HG03442 (cell line): ENCODE results near the gene CENPE.
A peak's percentile ranks its signal among the peaks of the same experiment; 100 is the strongest.

Experiments
- ATAC-seq: cut with Tn5 transposase; IDR thresholded peaks from one replicate; pipeline ENCODE4 v1.9.1; 2021; ENCODE audit warnings: mild to moderate bottlenecking, moderate library complexity; ENCODE audit not compliant: unreplicated experiment

CENPE gene

GRCh38 chr4:103126126-103126525 is 72.0 kb downstream of the CENPE start:
- ATAC-seq: no peak

GRCh38 chr4:103123114-103123513 is 75.0 kb downstream of the CENPE start:
- no peak for ATAC-seq

- ATAC-seq: no peak
Observed at GRCh38 chr4:103118166-103118565, 80.0 kb downstream of the CENPE start.

GRCh38 chr4:103111598-103111997 is 86.5 kb downstream of the CENPE start:
- no peak for ATAC-seq

GRCh38 chr4:103108542-103108941 is 89.6 kb downstream of the CENPE start:
- ATAC-seq: no peak

- ATAC-seq: no peak
Observed at GRCh38 chr4:103105558-103106356, 92.4 kb downstream of the CENPE start.

GRCh38 chr4:103104886-103105285 is 93.3 kb downstream of the CENPE start:
- no peak for ATAC-seq

- ATAC-seq: no peak
Observed at GRCh38 chr4:103100691-103101090, 97.5 kb downstream of the CENPE start.

- ATAC-seq: peak; percentile 98
Observed at GRCh38 chr4:103099691-103100392, 98.3 kb downstream of the CENPE start, which contains the start of gene BDH2. TSS of gene BDH2 (minus strand) at chr4:103099834. CDS start at chr4:103096254, 3,580 bp downstream.

GRCh38 chr4:103098756-103099440 is 99.2 kb downstream of the CENPE start:
- no peak for ATAC-seq

GRCh38 chr4:103098341-103098740 is 99.8 kb downstream of the CENPE start:
- no peak for ATAC-seq

GRCh38 chr4:103097112-103097511 is 101.0 kb downstream of the CENPE start:
- no peak for ATAC-seq

- no peak for ATAC-seq
Observed at GRCh38 chr4:103095080-103095479, 103.1 kb downstream of the CENPE start.

- ATAC-seq: no peak
Observed at GRCh38 chr4:103092245-103092644, 105.9 kb downstream of the CENPE start.

GRCh38 chr4:103091601-103092223 is 106.4 kb downstream of the CENPE start:
- peak; percentile 68 for ATAC-seq

- ATAC-seq: no peak
Observed at GRCh38 chr4:103089481-103089880, 108.7 kb downstream of the CENPE start.

- no peak for ATAC-seq
Observed at GRCh38 chr4:103086551-103086950, 111.6 kb downstream of the CENPE start.

- ATAC-seq: no peak
Observed at GRCh38 chr4:103085555-103086196, 112.5 kb downstream of the CENPE start.

- no peak for ATAC-seq
Observed at GRCh38 chr4:103079621-103080020, 118.5 kb downstream of the CENPE start.

- ATAC-seq: peak; percentile 42
Observed at GRCh38 chr4:103076747-103077347, 121.3 kb downstream of the CENPE start, which contains the start of gene SLC9B2. TSS of gene SLC9B2 (minus strand) at chr4:103076761. CDS start at chr4:103067550, 9,211 bp downstream.
